OCI-LY3 (cell line): ENCODE measurements around the gene KLF2.

Experiments used
- EZH2phosphoT487 ChIP-seq: fragments of 200-600 bp; shearing (Covaris generic); IDR thresholded peaks from 2 replicates; pipeline ENCODE4 v1.6.1; 2018; ENCODE audit warnings: antibody characterized with exemption, mixed run types, low read depth
- TF ChIP-seq, protein P1 (sequence below): fragments of 200-600, 300-600 bp; sonication (generic); IDR thresholded peaks from 2 replicates; pipeline ENCODE4 v1.5.1; 2014; ENCODE audit warnings: antibody characterized with exemption, low read length, low read depth

DNA sequence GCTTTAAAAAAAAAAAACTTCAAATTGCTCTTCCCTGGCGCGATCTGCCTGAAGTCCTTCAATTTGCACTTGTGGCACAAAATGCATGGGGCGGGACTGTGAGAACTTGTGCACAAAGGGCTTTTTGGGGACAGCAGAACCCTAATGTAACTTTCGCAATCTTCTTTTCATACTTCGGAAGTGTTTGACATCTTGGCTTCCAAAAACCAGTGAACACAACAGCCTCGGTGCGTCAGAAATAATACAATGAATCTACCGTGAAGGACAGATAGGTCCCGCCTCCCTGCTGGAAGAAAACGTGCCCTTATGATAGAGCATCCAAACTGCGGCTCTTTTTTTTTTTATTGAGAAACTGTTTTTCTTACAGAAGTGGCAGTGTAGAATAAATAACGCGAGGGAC is 36.6 kb downstream of the KLF2 start:
- TF ChIP-seq, protein P1, sequence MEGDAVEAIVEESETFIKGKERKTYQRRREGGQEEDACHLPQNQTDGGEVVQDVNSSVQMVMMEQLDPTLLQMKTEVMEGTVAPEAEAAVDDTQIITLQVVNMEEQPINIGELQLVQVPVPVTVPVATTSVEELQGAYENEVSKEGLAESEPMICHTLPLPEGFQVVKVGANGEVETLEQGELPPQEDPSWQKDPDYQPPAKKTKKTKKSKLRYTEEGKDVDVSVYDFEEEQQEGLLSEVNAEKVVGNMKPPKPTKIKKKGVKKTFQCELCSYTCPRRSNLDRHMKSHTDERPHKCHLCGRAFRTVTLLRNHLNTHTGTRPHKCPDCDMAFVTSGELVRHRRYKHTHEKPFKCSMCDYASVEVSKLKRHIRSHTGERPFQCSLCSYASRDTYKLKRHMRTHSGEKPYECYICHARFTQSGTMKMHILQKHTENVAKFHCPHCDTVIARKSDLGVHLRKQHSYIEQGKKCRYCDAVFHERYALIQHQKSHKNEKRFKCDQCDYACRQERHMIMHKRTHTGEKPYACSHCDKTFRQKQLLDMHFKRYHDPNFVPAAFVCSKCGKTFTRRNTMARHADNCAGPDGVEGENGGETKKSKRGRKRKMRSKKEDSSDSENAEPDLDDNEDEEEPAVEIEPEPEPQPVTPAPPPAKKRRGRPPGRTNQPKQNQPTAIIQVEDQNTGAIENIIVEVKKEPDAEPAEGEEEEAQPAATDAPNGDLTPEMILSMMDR = no peak
- TF ChIP-seq EZH2phosphoT487 = no peak
